Testis (tissue), 2 donors: Measurements from ENCODE around the gene STK40.

Source experiments
- POLR2A ChIP-seq: fragments of 450-650 bp; IDR thresholded peaks from one replicate; pipeline ENCODE4 v1.6.1; 2017; ENCODE audit warnings: antibody characterized with exemption, mild to moderate bottlenecking, moderate library complexity
- TF ChIP-seq, protein P1 (sequence below), 3 experiments: fragments of 450-650 bp in 2 of 3; fragments of 200-600 bp in 1 of 3; sonication (generic) in 1 of 3; IDR thresholded peaks; one replicate each; pipeline ENCODE4 v1.5.1; 2016 to 2019; ENCODE audit warnings: antibody characterized with exemption in 3 of 3, mild to moderate bottlenecking in 2 of 3, moderate library complexity in 1 of 3

DNA sequence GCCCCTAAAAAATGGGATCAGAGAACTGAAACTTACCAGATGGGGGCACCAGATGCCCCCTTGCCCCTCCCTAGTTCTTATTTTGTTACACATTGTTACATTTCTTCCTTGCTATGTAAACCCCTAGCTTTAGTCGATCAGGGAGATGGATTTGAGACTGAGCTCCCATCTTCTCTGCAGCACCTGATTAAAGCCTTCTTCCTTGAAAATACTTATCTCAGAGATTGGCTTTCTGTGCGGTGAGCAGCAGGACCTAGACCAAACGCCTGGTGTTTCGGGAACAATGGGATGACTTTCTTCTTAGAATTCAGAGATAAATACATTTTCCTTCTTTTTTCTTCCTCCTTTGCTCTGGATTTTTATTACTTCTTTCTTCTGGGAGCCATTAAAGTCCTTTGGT, 28.7 kb upstream of the STK40 start:
- no peak for TF ChIP-seq POLR2A
- TF ChIP-seq, protein P1, sequence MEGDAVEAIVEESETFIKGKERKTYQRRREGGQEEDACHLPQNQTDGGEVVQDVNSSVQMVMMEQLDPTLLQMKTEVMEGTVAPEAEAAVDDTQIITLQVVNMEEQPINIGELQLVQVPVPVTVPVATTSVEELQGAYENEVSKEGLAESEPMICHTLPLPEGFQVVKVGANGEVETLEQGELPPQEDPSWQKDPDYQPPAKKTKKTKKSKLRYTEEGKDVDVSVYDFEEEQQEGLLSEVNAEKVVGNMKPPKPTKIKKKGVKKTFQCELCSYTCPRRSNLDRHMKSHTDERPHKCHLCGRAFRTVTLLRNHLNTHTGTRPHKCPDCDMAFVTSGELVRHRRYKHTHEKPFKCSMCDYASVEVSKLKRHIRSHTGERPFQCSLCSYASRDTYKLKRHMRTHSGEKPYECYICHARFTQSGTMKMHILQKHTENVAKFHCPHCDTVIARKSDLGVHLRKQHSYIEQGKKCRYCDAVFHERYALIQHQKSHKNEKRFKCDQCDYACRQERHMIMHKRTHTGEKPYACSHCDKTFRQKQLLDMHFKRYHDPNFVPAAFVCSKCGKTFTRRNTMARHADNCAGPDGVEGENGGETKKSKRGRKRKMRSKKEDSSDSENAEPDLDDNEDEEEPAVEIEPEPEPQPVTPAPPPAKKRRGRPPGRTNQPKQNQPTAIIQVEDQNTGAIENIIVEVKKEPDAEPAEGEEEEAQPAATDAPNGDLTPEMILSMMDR (IDR thresholded peaks at IDR 0.05) = no peak
